HG03521 (cell line): Measurements from ENCODE around the gene CIDEB.

Experiments used
- ATAC-seq: cut with Tn5 transposase; IDR thresholded peaks from one replicate; pipeline ENCODE4 v1.9.1; 2021; ENCODE audit warnings: mild to moderate bottlenecking, moderate library complexity; ENCODE audit not compliant: unreplicated experiment

CIDEB gene

DNA sequence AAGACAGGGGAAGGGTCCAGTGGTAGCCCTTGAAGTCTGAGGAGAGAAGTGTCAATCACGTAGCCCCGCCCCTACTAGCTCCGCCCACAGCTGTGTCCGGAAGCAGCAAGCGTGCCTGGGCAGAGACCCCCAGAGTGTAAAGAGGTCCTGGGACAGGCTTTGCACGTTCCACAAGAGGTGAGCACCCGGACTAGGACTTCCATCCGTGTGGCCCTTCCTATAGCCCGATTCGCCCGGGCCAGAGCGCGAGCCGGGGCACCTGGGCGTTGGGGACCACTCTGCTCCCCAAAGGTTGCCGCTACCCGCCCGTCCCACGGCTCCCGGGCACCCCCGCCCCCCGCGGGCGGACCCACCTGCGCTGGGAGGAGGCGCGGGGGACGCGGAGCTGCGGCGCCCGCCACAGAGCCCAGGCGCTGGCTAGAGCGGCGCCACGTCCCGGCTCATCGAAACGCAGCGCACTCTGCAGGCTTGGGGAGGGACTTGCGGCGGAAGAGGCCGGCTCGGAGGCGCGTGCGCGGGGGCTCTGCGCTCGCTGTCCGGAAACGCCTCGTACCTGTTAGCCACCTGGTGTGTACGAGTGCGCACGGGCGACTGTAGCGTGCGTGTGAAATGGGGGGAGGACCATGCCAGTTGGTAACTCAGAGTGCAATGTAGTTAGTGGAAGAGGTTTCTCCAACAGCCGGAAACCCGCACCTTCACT is 36.5 kb downstream of the CIDEB start, which contains the start of gene RABGGTA:
RABGGTA (minus strand) TSS at position 464 of the 700 bp plus-strand sequence. CDS start 482 bp downstream, outside the sequence.
- ATAC-seq = peak; percentile 87

DNA sequence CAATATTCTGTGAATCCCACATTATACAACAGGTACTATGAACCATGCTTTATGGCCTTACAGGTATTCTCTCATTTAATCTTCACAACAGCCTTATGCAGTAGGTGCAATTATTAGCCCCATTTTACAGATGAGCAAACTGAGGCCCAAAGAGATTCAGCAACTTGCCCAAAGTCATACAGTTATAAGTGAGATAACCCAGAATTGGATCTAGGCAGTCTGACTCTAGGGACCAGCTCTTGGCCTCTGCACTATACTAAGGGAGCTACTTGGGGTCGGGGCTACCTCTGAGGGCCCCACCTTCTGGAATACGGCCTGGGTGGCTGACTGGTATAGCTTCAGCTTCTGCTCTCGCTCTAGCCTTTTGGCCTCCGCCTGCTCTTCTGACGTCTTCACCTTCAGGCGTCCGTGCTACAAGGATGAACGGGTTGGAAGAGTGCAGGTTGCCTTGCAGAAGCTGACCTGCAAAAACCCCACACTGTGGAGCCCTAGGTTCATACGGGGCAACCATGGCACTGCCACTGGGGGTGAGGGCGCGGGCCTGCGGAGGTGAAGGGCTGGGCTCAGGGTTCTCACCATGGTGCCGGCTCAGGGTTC is 37.1 kb downstream of the CIDEB start:
- no peak for ATAC-seq

DNA sequence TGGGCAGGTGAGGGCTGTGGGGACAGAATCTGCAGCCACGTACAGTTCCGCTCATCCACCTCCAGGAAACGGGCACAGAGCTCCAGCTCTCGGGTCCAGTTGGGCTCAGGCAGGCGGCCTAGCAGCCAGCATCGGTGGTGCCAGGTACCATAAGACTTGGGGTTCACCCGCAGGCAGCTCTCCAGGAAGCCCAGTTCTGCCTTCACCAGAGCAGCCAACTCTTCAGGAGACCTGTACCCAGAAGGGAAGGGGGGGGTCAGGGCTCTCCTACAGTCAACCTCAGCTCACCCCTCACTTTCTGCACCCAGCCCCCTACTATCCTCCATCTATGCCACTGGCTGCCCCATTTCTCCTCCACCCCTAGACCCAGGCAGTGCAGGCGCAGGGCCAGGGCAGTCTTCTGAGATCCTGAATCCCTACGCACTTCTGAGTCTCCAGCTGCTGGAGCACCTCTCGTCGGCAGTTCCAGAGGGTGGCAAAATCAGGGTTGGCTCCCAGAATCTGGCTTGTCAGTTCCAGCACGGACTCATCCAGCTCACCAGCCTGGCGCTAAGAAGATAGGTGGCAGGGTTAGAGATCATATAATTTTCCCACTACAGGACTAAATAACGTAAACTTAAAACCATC is 37.8 kb downstream of the CIDEB start:
- no peak for ATAC-seq

DNA sequence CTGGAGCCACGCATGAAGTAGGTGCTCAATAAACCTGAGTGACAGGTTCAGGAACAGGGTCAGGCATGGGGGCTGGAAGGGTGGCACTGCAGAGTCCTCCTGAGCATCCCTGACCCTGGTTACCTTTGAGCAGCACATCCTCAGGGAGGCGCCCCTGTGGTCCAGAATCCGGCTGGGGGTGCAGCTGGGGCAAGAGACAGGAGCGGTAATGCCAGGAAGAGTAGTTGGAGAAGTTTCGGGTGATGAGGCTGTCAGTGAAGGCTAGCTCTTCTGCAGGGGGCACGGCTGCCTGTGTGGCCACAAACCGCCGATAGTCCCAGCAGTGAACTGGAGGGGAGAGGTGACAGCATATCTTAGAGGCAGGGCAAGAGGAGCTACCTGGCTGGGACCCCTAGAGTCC is 38.4 kb downstream of the CIDEB start:
- ATAC-seq = no peak

DNA sequence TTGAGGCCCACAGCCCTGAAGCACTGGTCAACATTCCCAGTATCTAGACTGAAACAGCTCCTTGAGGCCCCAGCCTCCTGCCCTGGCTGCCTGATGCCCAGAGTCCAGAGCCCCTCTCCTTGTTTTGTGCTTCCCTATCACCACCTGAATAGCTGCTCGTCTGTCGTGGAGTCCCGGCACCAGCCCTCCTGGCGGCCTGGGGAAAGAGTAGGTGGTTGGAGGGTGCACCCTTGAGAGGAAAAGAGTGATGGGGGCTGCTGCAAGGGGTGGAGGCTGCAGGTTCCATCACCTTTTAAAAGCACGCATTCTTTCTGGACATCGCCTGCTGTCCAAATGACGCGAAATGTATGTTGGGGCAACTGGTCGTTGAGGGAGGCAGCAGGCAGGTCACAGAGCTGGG is 39.6 kb downstream of the CIDEB start:
- ATAC-seq = no peak

DNA sequence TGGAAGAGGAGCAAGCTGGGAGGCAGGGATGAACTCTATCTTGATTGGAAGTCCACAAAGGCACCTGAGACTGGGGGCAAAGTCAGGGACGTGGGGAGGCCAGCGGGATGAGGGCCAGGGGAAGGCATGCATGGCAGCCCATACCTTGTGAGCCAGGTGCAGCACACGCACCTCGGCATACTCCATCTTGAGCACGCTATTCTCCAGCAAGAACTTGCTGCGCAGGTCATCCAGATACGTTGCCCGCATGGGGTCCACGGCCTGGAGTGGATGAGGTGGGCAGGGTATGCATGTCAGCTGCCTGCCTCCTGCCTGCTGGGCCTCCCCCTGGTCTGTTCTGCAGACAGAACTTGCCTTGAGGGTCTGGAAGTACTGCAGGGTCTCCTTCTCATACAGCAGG is 40.3 kb downstream of the CIDEB start:
- ATAC-seq = no peak

DNA sequence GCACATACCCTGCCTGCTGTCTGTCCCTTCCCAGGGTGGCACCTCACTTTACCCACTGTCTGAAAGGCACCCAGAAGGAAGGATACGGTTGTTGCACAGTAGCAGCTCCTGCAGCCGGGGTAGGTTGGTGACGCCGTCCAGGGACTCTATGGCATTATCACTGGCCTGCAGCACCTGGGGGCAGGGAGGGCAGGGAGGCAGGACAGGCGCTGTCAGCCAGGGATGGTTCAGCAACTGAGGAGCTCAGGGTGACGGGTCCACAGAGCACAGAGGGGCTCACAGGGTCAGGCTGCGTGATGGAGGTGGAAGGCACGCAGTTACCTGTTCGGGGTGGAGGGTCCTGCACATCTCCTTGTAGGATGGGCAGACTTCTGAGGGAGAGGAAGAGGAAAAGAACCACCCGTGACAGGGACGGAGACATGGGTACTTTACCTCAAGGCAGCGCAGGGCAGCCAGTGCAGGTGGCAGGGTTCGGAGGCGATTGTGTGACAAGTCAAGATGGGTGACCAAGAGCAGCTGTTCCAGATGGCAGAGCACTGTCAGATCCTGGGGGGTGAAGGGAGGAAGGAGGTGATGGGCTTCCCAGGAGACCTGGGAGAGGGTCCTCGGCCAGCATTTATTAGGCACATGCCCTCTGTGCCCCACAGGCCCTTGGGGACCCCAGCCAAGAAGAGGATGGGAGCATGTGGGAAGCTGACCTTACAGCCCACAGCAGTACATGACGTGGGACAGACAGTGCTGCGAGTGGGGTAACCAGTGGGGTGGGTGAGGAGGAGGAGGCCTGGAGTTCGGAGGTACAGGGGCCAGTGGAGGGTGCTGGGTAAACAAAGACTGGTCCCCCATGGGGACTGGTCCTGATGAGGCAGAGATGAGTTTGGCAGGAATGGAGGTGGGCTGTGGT is 41.2 kb downstream of the CIDEB start:
- no peak for ATAC-seq

DNA sequence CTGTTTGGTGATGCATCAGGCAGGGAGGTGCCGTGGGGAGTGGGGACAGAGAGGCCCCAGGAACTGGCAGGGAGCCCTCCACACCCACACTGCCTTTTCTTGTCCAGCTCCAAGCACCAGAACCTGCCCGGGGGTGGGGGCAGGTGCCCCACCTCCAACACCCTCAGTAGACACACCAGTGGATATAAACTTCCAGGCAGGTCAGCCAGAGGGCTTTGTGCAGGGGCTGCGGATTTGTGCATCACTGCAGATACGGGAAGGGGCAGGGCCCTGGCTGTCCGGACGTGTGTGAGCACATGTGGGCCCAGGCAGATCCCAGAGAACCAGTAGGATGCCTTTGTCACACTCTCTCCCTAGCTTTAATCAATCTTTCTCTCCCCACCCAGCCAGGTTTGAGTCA is 43.5 kb downstream of the CIDEB start:
- ATAC-seq = no peak

DNA sequence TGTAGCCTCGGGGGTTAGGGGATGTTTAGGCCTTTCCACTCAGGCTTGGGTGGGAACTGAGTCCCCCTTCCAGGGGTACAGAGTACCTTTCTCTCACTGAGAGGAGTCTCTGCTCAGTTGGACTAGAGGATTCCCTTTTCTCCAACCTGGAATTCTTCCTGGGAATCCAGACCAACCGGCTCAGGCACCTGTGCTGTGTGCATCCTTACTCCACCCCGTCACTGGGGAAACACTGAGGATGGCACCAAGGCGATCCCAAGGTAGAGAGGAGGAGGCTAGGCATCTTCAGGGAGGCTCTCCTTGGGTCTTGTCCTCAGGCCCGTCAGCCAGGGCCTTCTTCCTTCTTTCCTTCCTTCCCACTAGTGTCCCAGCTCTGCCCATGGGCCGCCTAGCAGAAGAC is 43.9 kb downstream of the CIDEB start:
- no peak for ATAC-seq

DNA sequence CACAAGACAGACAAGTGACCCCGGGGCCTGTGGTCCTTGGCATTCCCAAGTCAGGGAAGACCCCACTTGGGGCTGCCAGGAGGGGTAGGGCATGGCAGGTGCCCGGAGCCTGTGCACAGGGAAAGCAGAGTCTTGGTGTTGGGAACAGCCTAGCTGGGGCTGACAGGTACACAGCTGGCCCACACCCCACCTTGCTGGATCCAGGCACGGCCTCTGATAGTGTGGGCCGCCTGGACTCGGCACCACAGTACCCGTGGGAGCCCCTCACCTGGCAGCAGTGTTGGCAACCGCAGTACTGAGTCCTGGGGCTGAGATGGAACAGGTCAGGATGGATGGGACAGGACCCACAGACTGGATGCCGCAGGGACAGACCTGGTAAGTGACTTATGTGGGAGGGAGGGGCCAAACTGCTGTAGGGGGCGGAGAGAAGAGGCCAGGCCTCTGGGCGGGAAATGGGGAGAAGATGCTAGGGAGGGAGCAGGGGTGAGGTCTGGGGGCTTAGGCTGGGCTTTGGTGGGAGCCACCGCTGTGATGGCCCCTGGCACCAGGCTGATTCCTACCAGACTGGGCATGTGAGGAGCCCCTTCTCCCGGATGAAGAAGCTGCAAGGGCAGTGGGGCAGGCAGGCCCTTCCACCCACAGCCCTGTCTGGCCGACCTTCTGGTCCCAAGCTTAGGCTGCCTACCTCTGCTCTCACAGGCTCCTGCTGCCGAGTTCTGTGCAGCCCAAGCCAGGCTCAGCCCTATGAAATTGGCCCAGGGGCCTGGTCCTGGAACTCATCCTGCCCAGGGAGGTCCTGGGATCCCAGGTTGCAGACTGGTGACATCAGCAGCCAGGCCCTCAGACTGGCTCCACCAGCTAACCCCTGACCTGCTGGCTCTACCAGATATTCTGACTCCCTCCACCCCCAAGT is 44.7 kb downstream of the CIDEB start, which contains the start of gene TGM1:
TGM1 (minus strand) TSS at position 357 of the 913 bp plus-strand sequence. CDS start 825 bp downstream, outside the sequence.
- ATAC-seq = no peak

DNA sequence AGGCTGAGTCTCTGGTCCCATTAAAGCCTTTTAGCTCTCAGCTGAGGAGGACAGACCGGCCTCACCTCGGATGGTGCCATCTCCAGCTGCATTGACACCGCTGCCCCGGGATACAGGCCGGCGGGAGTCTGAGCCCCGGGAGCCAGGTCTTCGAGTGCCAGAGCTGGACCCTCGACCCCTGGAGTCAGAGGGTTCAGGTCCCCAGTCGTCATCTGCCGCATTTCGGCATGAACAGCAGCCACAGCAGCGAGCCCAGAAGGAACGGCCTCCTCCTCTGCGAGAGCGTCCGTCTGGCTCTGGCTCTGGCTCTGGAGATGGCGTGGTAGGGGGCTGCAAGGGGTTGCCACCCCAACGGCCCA is 45.8 kb downstream of the CIDEB start:
- ATAC-seq = no peak

DNA sequence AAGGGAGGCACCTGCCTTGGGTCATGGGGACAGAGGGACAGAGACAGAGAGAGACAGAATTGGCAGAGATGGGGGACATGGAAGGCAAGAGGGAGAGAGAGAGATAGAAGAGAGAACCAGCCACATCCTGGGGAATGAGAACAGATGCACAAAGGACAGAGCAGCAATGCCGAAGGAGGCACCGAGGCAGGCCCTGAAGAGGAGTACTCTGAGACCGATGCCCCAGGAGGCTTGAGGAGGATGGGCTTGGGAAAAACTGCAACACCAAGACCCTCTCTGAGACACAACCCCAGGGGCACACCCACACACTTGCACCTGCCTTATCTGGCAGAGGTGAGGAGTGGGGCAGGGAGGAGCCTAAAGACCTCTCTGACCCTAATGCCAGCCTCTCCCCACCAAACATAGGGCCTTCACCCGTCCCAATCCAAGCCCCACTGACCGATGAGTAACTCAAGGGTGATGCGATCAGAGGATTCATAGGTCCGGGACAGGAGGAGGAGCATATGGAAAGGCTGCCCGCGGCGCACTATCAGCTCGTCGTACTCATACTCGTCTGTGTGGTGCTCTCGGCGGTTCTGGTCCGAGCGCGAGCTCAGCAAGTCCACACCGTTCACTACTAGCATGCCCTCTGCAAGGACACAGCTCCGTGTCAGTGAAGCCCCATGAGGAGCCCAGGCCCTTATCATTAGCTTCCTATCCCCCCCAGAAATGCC is 46.4 kb downstream of the CIDEB start:
- no peak for ATAC-seq

DNA sequence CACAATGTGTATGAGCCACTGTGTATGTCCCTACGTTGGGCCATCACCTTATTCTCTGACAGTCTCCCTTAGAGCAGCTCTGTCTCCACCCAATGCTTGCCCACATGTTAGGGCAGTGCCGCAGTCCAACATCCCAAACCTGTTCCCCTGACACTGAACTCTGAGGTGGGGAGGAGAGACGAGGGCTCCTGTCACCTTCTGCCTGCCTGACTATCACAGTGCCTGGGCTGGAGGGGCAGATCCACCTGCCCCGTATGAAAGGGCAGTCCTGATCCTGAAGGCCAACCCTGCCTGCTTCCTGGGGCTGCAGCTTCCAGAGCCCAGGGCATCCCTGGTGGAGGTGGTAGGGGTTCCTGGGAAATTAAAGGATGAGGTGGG is 47.0 kb downstream of the CIDEB start:
- ATAC-seq = no peak

DNA sequence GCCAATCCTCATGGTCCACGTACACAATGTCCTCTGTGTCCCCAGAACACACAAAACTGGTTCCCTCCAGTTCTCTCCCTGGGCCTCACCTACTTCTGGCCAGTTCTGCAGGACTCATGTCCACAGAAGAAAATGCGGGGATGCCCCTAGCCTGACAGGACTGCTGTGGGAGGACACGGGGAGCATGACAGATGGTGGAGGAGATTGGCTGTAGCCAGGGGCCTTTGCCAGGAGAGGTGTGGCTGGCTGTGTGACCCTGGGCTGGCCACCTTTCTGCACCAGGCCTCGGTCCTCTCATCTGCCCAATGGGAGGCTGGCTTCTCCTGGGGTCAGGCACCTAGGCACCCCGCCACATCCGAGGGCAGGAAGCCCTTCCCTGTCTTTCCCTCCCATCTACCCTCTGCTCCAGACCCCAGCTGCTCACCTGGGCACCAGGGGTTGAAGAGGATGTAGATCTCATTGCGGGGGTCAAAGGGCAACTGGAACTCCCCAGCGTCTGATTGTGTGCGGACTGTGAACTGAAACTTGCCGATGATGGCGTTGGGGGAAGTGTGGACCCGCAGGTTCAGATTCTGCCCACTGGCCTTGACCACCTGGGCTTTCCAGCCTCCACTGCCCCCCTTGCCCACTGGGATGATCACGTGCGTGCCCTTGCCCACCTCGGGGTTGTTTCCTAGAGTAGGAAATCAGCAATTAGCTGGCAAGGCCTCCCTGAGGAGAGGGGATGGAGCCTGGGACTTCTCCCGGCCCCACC is 47.6 kb downstream of the CIDEB start:
- ATAC-seq = no peak

DNA sequence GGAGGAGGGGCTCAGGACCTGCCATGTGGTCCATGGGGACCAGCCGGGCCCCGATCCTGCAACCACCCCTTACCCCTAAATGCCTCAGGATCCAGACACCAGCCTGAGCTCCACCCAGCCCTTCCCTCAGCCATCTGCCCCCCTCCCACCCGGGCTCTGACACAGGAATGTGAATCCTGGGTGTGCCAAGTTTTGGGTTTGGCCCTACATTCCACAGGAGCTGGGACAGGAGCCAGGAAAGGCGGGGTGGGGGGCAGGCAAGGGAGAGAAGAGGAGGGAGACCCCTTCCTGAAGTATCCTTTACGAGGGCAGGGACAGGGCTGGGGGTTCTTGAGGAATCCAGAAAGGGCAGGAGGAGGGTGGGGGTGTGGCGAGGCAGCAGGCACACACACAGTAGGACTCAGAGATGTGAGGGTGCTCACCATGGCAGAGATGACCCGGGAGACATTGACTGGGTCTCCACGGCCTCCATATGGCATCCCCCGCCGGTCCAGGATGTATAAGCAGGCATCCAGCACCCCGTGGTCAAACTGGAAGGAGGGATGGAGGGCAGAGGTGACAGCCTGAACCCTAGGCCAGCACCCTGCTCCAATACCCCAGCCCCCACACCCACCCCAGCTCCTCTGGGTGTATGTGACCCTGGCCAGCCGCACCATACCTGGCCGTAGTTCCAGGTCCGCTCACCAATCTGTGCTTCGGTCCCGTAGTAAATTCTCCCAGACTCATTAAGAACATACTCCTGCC is 48.3 kb downstream of the CIDEB start:
- ATAC-seq = no peak

DNA sequence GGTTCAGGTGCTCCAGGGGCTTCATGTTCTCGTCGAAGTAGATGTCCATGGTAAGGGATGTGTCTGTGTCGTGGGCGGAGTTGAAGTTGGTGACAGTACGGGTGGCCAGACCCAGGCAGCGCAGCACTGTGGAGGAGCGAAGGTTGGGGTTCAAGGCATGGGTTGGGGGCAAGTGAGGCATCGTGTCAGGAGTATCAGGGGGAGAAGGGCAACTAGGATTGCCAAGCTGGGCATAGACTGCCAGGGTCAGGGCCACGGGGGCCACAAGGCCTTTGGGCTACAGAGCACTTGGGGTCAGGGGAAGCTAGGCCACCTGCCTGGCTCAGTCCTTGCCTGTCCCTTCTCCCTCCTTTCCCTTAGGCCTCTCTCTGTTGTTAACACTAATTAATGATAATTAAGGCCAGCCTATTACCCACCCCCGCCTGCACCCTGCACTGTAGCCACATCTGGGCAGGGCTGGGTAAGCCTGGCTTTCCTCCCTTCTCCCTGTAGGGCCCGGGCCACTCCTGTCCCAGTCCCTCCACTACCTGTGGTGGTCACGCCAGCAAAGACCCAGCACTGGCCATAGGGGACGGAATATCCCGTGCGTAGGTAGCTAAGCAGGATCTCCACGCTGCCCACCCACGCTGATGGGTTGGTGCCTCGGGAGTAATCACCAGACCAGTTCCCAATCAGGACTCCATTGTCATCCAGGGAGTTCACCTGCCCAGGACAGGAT is 49.1 kb downstream of the CIDEB start:
- ATAC-seq = no peak

DNA sequence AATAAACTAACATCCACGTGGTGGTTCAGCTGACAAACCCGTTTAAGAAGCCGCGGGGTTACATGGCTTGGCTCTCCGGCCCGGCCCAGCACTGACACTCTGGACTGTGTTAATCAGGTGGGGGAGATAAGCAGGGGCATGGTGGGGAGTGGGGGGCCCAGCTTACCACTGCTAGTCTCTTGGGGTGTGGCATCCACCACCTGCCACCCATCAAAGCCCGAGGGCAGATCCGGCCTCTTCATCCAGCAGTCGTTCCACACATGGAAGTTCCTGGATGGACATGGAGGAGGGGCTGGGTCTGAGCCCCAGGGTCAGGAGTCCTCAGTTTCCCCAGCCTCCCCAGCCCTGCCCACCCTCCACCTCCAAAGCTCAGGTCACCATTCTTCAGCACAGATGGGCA is 49.7 kb downstream of the CIDEB start:
- ATAC-seq = no peak

DNA sequence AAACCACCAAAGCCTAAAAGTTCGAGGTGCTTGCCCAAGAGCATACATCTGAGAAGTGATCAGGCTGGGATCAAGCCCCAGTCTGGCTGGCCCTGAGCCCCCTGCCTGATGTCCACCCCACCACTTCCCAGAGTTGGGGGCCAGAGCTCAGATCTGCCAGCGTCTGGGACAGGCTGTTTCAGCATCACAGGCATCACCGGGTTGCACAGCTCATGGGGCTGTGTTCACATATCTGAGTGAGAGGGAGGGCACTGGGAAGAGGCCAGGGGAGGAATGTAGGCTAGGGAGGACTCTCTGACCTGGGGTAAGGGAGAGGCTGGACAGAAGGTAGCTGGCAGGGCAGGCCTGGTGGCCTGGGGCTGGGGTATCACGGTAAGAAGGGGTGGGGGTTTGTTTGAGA is 50.8 kb downstream of the CIDEB start:
- no peak for ATAC-seq
